Esophagus muscularis mucosa (tissue), 3 donors: ENCODE measurements around the gene CXCL12.

Source experiments
- CTCF ChIP-seq, 3 experiments: fragments of 200-600 bp in 2 of 3; fragments of 450-650 bp in 1 of 3; sonication (generic) in 2 of 3; IDR thresholded peaks; one replicate each; pipeline ENCODE4 v1.5.1; 2017 to 2019; ENCODE audit warnings: antibody characterized with exemption in 3 of 3, mild to moderate bottlenecking in 2 of 3, moderate library complexity in 1 of 3
- POLR2A ChIP-seq: fragments of 450-650 bp; IDR thresholded peaks from one replicate; pipeline ENCODE4 v1.6.1; 2017; ENCODE audit warnings: antibody characterized with exemption, moderate library complexity, mild to moderate bottlenecking, low read depth
- POLR2AphosphoS5 ChIP-seq, 2 donors: sonication (generic); formaldehyde crosslinking; IDR thresholded peaks; one replicate each; pipeline ENCODE4 v1.6.1; 2017; ENCODE audit warnings: antibody characterized with exemption in 2 of 2

GRCh38 chr10:44348496-44348895 lies 36.4 kb downstream of the CXCL12 start:
- TF ChIP-seq CTCF (IDR thresholded peaks at IDR 0.05) (no peak), POLR2A (no peak), POLR2AphosphoS5 (IDR thresholded peaks at IDR 0.05) (no peak)
